ENCODE measurements around the gene MOGAT3.

DNA sequence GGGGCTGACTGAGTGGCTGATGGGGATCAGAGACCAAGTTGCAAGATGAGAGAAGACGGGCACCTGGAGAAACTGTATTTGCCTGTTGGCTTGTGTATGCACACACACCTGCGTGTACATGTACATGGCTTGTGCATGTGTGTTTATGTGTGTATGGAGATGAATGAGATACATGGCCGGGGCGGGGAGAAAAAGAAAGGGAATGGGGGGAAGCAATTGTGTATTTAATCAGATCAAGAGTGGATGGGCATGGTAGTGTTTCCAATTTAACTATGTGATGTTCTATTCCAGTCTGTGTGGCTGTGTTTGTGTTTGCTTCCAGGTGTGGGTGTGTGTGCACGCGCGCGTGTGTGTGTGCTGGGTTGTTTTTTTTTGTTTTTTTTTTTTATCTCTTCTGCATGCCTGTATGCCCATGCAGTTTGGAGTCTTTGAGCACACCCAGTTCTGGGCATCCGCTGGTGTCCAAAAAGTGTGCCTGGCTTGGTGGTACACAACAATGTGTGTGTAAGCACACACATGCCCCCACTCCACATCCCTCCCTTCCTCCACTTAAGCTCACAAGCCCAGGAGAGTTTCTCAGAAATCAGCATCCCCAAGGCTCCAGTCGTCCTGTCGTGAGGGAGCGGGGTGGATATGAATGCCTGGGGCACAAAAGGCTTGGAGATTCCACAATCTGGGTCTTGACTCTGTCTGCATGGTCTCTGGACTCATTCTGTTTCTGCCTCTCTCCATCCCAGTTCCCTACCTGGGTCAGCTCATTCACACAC, 33.0 kb downstream of the MOGAT3 start:
- TF ChIP-seq, protein P1, sequence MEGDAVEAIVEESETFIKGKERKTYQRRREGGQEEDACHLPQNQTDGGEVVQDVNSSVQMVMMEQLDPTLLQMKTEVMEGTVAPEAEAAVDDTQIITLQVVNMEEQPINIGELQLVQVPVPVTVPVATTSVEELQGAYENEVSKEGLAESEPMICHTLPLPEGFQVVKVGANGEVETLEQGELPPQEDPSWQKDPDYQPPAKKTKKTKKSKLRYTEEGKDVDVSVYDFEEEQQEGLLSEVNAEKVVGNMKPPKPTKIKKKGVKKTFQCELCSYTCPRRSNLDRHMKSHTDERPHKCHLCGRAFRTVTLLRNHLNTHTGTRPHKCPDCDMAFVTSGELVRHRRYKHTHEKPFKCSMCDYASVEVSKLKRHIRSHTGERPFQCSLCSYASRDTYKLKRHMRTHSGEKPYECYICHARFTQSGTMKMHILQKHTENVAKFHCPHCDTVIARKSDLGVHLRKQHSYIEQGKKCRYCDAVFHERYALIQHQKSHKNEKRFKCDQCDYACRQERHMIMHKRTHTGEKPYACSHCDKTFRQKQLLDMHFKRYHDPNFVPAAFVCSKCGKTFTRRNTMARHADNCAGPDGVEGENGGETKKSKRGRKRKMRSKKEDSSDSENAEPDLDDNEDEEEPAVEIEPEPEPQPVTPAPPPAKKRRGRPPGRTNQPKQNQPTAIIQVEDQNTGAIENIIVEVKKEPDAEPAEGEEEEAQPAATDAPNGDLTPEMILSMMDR (IDR thresholded peaks at IDR 0.05), result no peak
- TF ChIP-seq ZFX (IDR thresholded peaks at IDR 0.05; ENCODE audit: borderline replicate concordance), result no peak
